GM12891 (cell line): ENCODE results near the gene COP1.

Experiments
- PAX5 ChIP-seq: IDR thresholded peaks from 2 replicates; pipeline ENCODE4 v1.6.1; 2011; ENCODE audit warnings: low read length, moderate library complexity, mild to moderate bottlenecking; ENCODE audit not compliant: insufficient read depth, severe bottlenecking
- POLR2A ChIP-seq: IDR thresholded peaks from 2 replicates; pipeline ENCODE4 v1.6.1; 2011; ENCODE audit warnings: low read depth, low read length, control low read depth
- POLR2AphosphoS5 ChIP-seq: IDR thresholded peaks from 2 replicates; pipeline ENCODE4 v1.6.1; 2011; ENCODE audit warnings: low read depth, low read length, control low read depth
- POU2F2 ChIP-seq: IDR thresholded peaks from 2 replicates; pipeline ENCODE4 v1.6.1; 2011; ENCODE audit warnings: low read depth, mild to moderate bottlenecking, control low read depth, low read length, moderate library complexity
- SPI1 ChIP-seq: IDR thresholded peaks from 2 replicates; pipeline ENCODE4 v1.6.1; 2011; ENCODE audit warnings: low read depth, low read length, control low read depth
- TAF1 ChIP-seq: IDR thresholded peaks from 2 replicates; pipeline ENCODE4 v1.6.1; 2011; ENCODE audit warnings: low read depth, low read length, control low read depth

GRCh38 chr1:176043537-176043936 is 163.5 kb downstream of the COP1 start:
- TF ChIP-seq POLR2A (no peak), POLR2AphosphoS5 (no peak), PAX5 (no peak), TAF1 (no peak), SPI1 (no peak), POU2F2 (no peak)
